BLaER1 treated with 17β-estradiol and CSF1 and Interleukin-3, amounts not matched to agents 10 nM and 100 nM (cell line): Measurements from ENCODE around the gene DRP2.
"Not testable (repeated sequence)": the region's sequence is repeated elsewhere in the genome, so short reads cannot be mapped to it uniquely, and the experiment has no call there.

Source experiments
- H3K27ac ChIP-seq, 11 experiments: shearing (Covaris generic); formaldehyde crosslinking; 2 replicates each; pipeline ENCODE4 v1.8.1; 2022
- H3K27me3 ChIP-seq, 11 experiments: shearing (Covaris generic); formaldehyde crosslinking; 2 replicates each; pipeline ENCODE4 v1.8.1; 2022
- H3K36me3 ChIP-seq, 11 experiments: shearing (Covaris generic); formaldehyde crosslinking; 2 replicates each; pipeline ENCODE4 v1.8.1; 2022
- H3K4me1 ChIP-seq, 10 experiments: shearing (Covaris generic); formaldehyde crosslinking; 2 replicates each; pipeline ENCODE4 v1.8.1; 2022
- H3K4me2 ChIP-seq, 11 experiments: shearing (Covaris generic); formaldehyde crosslinking; 2 replicates each; pipeline ENCODE4 v1.8.1; 2022
- H3K4me3 ChIP-seq, 10 experiments: shearing (Covaris generic); formaldehyde crosslinking; 2 replicates each; pipeline ENCODE4 v1.8.1; 2022
- H3K9ac ChIP-seq, 11 experiments: shearing (Covaris generic); formaldehyde crosslinking; 2 replicates each; pipeline ENCODE4 v1.8.1; 2022
- H3K9me3 ChIP-seq, 11 experiments: shearing (Covaris generic); formaldehyde crosslinking; replicated peaks in 1 of 11; 2 replicates each; pipeline ENCODE4 v1.8.1; 2022
- H4K20me1 ChIP-seq, 11 experiments: shearing (Covaris generic); formaldehyde crosslinking; 2 replicates each; pipeline ENCODE4 v1.8.1; 2022
- Cebpa-rat ChIP-seq, 11 experiments: shearing (Covaris generic); IDR thresholded peaks; 2 replicates each; pipeline ENCODE4 v1.8.1; 2022

The DRP2 gene

DNA sequence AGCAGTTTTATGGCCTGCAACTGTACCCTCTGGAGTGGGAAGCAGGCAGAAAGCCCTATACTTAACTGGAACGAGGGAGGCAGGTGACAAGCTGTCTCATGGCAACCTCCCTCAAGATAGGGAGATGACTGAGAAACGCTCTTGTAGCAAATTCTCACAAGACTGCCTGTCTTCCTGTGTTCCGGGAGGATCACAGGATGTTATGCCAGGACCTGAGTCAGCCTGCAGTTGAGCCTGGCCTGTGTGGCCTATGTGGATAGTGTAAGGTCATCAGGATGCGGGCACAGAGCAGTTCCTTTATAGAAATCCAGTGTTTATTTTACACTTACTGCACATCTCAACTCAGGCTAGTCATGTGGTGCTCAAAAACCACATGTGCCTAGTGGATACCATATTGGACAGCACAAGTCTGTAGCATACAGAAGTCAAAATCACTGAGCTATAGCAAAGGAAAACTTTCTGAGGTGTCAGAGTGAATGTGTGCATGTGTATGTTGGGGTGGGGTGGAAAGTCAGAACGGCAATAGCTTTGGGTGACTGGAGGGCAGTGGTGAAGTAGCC, 46.4 kb downstream of the DRP2 start:
- Histone ChIP-seq H4K20me1 (no peaks in the 10 kb centered on the region), H3K36me3 (no peaks in the 10 kb centered on the region), H3K9ac (no peak overlapping the region), H3K9me3 (no peaks in the 10 kb centered on the region), H3K4me3 (no peak overlapping the region), H3K27me3 (no peaks in the 10 kb centered on the region), H3K4me2 (no peak overlapping the region), H3K4me1 (0 out of 20 replicates have a peak, but pooled peaks cover 0 to 5% (median 0%) of the 10 kb centered on the region in 10 experiments), H3K27ac (no peak overlapping the region)
- no peak for TF ChIP-seq Cebpa-rat (IDR thresholded peaks at IDR 0.05)

DNA sequence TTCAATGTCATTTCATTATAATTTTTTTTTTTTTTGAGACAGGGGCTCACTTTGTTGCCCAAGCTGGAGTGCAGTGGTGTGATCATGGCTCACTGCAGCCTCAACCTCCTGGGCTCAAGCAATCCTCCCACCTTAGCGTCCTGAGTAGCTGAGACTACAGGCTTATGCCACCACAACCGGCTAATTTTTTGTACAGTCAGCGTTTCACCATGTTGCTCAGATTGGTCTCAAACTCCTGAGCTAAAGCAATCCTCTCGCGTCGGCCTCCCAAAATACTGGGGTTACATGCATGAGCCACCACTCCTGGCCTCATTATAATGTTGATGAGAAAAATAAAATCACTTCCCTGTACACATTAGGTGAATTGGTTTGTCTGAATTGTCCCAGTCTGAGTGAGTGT, 54.6 kb downstream of the DRP2 start:
- Histone ChIP-seq H3K27me3 (no peaks in the 10 kb centered on the region), H3K27ac (no peak overlapping the region), H4K20me1 (no peaks in the 10 kb centered on the region), H3K9ac (no peak overlapping the region), H3K9me3 (no peaks in the 10 kb centered on the region), H3K4me2 (no peak overlapping the region), H3K4me3 (no peak overlapping the region), H3K36me3 (no peaks in the 10 kb centered on the region), H3K4me1 (no peaks in the 10 kb centered on the region)
- no peak for TF ChIP-seq Cebpa-rat (IDR thresholded peaks at IDR 0.05)

DNA sequence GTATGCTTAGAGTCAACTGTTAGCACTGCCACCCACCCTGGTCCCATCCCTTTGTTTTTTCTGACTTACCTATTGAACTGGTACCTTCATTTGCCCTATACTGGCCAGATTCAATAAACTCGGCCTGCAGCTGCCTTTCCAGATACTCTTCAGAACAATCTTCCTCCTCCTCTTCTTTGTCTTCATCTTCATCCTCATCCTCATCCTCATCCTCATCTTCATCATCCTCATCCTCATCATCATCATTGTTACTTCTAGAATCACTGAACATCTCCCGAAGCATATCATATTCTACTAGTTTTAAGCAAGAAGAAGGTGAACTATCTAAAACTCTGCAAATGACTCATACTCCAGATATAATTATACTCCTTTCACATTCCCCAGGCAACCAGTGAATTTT, 56.7 kb downstream of the DRP2 start:
- H3K9me3 ChIP-seq = no peaks in the 10 kb centered on the region
- no peak overlapping the region for H3K27ac ChIP-seq
- H3K27me3 ChIP-seq = no peaks in the 10 kb centered on the region
- no peaks in the 10 kb centered on the region for H3K36me3 ChIP-seq
- no peak overlapping the region for H3K9ac ChIP-seq
- TF ChIP-seq Cebpa-rat (IDR thresholded peaks at IDR 0.05) = no peak
- no peak overlapping the region for H3K4me3 ChIP-seq
- H3K4me2 ChIP-seq = no peak overlapping the region
- H4K20me1 ChIP-seq = no peaks in the 10 kb centered on the region
- no peaks in the 10 kb centered on the region for H3K4me1 ChIP-seq

DNA sequence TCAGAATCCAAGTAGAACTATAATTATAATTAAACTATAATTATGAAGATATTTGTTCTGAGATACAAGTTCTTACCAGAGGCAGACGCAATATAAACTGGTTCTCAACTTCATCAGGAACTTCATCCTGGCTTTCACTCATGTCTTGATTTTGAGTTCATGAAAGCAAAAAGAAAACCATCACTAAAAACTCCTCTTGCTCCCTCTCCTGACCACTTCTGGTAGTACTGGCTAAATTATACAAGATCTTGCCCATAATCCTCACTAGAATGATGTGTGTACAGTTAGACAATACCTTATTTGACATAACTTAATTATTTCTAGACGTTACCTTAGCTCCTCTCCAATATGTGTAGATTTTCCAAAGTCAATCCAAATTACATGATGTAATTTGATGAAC, 67.8 kb downstream of the DRP2 start:
- H4K20me1 ChIP-seq = no peaks in the 10 kb centered on the region
- no peak overlapping the region for H3K9ac ChIP-seq
- TF ChIP-seq Cebpa-rat (IDR thresholded peaks at IDR 0.05) = no peak
- H3K4me1 ChIP-seq = no peaks in the 10 kb centered on the region; a peak in 2 of 20 replicates
- no peaks in the 10 kb centered on the region for H3K36me3 ChIP-seq
- H3K9me3 ChIP-seq = peaks cover 6 to 14% (median 11%) of the 10 kb centered on the region in 11 experiments
- H3K27me3 ChIP-seq = no peaks in the 10 kb centered on the region
- no peak overlapping the region for H3K27ac ChIP-seq
- H3K4me2 ChIP-seq = no peak overlapping the region
- H3K4me3 ChIP-seq = no peak overlapping the region

DNA sequence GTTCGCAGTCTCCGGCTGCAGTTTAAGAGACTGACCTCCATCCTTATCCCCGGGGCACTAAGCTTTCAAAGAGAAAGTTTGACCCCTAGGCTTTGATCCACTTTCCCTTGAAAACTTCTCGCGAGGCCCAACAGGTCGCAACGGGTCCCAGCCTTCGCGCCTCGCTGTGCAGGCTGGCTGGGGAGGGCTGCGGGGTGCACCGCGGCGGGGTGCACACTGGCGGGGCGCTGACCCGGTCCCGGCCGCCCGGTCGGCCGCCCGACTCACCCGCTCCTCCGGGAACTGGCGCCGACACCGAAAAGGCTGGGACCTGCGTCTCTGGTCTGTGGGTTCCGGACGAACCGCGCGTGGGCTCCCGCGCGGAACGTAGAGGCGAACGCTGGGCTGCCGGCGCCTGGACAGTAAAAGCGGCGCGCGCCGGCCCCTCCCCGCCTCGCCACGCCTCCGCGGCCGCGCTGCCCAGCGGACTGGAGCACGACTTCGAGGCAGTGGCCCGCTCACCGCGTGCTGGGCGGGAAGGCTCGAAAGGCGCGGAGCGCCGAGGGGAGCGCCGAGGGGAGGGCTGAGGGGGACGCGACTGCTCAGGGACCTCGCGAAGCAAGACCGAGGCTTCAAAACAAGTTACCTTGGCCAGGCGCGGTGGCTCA, 71.5 kb downstream of the DRP2 start, which contains the start of gene TAF7L:
TSS of gene TAF7L (minus strand) at position 378 of the 647 bp plus-strand sequence. CDS start 3,791 bp downstream, outside the sequence.
- H3K4me2 ChIP-seq = no peak within 1 kb of the TSS
- no peak within 1 kb of the TSS for H3K9ac ChIP-seq
- no peak for TF ChIP-seq Cebpa-rat (IDR thresholded peaks at IDR 0.05)
- H3K27ac ChIP-seq = no peak within 1 kb of the TSS
- no peaks in the 10 kb centered on the region for H3K36me3 ChIP-seq
- H4K20me1 ChIP-seq = no peaks in the 10 kb centered on the region
- peaks cover 6 to 19% (median 11%) of the 10 kb centered on the region in 11 experiments for H3K9me3 ChIP-seq
- H3K4me1 ChIP-seq = peaks cover 0 to 6% (median 0%) of the 10 kb centered on the region in 10 experiments; a peak in 2 of 20 replicates
- H3K27me3 ChIP-seq = no peaks in the 10 kb centered on the region
- H3K4me3 ChIP-seq = no peak within 1 kb of the TSS

DNA sequence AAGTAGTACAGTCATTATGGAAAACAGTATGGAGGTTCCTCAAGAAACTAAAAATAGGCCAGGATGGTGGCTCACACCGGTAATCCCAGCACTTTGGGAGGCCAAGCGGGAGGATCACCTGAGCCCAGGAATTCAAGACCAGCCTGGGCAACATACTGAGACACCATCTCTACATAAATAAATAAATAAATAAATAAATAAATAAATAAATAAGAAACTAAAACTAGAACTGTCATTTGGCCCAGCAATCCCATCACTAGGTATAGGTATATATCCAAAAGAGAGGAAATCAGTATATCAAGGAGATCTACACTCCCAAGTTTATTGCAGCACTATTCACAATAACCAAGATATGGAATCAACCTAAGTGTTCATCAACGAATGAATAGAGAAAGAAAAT, 76.0 kb downstream of the DRP2 start:
- not testable (repeated sequence) for H3K36me3 ChIP-seq, H3K4me3 ChIP-seq, H3K4me2 ChIP-seq, H4K20me1 ChIP-seq, H3K27me3 ChIP-seq, H3K27ac ChIP-seq, H3K4me1 ChIP-seq, H3K9ac ChIP-seq
- H3K9me3 ChIP-seq = peaks cover 6 to 19% (median 11%) of the 10 kb centered on the region in 11 experiments

DNA sequence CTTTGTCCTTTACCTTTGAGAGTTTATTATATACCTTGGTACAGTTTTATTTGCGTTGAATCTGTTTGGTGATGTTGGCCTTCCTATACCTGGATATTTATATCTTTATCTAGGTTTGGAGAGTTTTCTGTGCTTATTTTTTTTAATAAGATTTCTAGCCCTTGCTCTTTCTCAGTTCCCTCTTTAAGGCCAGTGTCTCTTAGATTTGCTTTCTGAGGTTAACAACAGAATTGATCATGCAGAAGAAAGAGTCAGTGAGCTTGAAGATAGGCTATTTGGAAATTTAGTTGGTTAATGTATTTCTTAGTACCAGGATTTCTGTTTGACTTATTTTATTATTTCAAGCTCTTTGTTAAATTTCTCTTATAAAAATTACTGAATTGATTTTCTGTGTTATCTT, 84.2 kb downstream of the DRP2 start:
- Histone ChIP-seq H3K27me3 (no peaks in the 10 kb centered on the region), H3K4me2 (no peak overlapping the region), H3K9me3 (peaks cover 0 to 11% (median 5%) of the 10 kb centered on the region in 11 experiments; a peak in 4 of 22 replicates), H4K20me1 (no peaks in the 10 kb centered on the region), H3K9ac (no peak overlapping the region), H3K4me3 (no peak overlapping the region), H3K4me1 (no peaks in the 10 kb centered on the region), H3K36me3 (no peaks in the 10 kb centered on the region), H3K27ac (no peak overlapping the region)
- no peak for TF ChIP-seq Cebpa-rat (IDR thresholded peaks at IDR 0.05)
